HK-2 (cell line): ENCODE measurements around the gene ITGAE.

Experiments used
- DNase-seq: peaks from one replicate; pipeline ENCODE4 v3.0.0-alpha.2; 2018; ENCODE audit not compliant: unreplicated experiment

The ITGAE gene

GRCh38 chr17:3667366-3668278 is 133.4 kb downstream of the ITGAE start:
- DNase-seq, result peak; percentile 93

GRCh38 chr17:3666516-3666915 is 134.5 kb downstream of the ITGAE start:
- DNase-seq, result no peak

- no peak for DNase-seq
These were observed 135.2 kb downstream of the ITGAE start for GRCh38 chr17:3665834-3666233.
